ENCODE measurements around the gene ATXN10.

GRCh38 chr22:45762545-45763235 is 91.1 kb downstream of the ATXN10 start:
- TF ChIP-seq CTCF (IDR thresholded peaks at IDR 0.05; ENCODE audit: borderline replicate concordance, extremely low read depth, low read length, poor library complexity, severe bottlenecking) (no peak), EZH2 (IDR thresholded peaks at IDR 0.05; ENCODE audit: borderline replicate concordance, low read depth, low read length, severe bottlenecking) (no peak)
